GM19438 (cell line): ENCODE results near the gene CNGA2.
"Not testable (repeated sequence)": the region's sequence is repeated elsewhere in the genome, so short reads cannot be mapped to it uniquely, and the experiment has no call there.

Experiments used
- ATAC-seq: cut with Tn5 transposase; IDR thresholded peaks from one replicate; pipeline ENCODE4 v1.9.1; 2021; ENCODE audit warnings: low read depth; ENCODE audit not compliant: unreplicated experiment

The CNGA2 gene

DNA sequence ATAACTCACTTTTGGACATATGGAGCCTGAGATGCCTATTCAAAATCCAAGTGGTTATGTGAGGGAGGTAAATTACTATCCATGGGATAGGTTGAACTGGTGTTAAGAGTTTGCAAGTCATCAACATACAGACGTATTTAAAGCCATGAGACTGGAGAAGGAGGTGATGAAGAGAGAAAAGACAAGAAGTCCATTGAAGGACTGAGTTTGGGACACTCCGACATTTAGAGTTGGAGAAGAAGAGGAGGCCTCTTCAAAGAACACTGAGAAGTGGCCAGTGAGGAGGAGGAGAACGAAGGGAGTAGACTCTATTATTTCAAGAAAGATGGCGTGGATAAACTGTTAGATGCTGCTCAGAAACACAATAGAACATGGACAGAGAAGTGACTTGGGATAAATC is at the start of gene CNGA2:
TSS of gene CNGA2 (plus strand) at position 301 of the 400 bp plus-strand sequence. CDS start 3,738 bp downstream, outside the sequence.
- no peak for ATAC-seq

DNA sequence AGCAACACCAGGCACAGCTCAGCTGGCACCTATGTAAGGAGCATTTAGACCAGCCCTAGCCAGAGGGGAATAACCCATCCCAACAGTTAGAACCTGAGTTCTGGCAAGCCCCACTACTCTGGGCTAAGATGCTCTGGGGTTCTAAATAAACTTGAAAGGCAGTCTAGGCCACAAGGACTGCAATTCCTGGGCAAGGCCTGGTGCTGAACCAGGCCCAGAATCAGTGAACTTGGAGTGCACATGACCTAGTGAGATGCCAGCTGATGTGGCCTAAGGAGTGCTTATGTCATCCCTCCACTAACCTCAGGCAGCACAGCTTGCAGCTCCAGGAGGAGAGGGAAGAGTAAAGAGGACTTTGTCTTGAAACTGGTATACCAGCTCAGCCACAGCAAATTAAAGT is 46.9 kb upstream of the CNGA2 start:
- ATAC-seq: no peak

DNA sequence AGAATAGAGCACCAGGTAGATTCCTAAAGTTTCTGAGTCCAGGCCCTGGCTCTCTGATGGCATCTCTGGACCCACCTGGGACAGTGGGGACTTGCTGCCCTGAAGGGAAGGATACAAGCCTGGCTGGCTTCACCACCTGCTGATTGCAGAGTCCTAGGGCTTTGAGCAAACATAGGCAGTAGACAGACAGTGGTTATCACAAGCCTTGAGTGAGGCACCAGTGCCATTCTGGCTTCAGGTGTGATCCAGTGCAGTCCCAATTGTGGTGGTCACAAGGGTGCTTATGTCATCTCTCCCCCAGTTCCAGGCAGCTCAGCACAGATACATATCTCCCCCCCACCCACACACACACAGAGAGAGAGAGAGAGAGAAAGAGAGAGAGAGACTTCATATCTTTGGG is 45.9 kb upstream of the CNGA2 start:
- no peak for ATAC-seq

DNA sequence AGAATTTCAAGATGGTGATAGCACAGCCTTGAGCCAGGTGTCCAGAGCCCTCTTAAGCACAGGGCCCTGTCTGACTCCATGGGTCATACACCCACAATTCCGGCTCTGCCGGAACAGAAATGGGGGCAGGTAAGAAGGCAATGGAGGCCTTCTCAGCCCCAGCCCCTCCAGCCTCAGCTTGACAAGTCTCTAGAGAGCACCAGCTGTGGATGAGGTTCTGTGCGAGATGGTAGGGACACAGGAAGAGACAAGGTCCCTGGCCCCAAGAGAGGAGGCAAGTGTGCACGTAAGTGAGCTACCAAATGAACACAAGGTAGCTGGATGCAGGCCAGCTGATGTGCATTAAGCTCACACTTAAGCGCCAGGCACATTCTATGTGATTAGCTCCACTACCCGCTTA is 41.7 kb upstream of the CNGA2 start:
- ATAC-seq: no peak

DNA sequence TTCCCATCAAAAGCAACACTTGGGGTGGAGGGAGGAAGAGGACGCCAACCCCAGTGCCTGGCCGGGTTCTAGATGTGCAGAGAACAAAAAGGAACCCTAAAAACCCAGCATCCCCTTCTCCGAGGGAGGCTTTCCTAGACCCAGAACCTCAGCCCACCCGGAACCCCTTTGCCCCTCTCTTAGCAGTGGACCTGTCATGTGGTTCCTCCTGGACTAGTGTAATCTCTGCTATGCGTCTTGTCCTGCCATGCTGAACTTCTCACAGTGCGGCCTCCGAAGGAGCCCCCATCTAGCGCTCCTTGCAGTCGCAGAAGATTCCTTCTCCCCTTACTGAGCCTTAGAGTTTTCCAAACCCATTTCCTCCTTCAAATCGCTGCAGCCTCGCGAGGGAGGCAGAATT is 40.4 kb upstream of the CNGA2 start:
- no peak for ATAC-seq

DNA sequence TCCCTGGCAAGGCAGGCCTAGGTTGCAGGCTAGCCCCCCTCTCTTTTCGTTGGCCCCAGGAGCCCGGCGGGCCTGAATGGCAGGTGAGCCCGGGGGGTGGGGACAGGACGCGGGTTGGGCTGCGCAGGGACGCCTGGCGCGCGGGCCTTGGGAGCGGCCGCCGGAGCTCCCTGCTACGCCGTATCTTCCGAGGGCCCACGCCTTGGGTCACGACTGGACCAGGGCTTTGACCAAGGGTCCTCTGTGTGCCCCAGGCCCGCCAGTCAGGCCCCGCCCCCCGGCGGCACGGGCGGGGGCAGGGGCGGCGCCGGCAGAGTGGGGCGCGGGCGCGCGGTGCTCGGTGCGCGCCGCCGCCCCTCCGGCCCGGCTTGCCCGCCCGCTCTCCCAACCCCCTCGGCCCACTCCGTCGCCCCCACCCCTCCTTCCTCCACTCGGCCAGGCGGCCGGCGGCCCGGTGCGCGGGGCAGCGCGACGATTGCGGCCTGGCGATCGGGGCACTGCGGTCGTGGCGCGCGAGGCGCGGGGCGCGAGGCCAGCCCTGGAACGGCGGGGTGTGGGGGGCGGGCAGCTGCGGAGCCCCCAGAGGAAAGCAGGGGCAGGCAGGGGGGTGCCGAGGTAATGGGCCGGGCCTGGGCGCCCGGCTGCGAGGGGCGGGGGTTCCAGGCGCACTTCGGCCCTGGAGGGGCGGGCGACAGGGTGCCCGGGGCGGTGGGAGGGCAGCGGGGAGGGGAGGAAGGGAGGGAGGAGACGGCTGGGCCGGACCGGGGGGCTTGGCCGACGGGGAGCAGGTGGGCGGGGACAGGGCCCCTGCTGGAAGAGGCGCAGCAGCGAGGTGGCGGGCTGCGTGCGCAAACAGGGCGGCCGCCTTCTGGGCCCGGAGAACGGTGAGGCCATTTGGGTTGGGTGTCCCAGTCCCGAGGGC is 39.6 kb upstream of the CNGA2 start, which contains the start of gene PRRG3:
TSS of gene PRRG3 (plus strand) at position 798 of the 922 bp plus-strand sequence. CDS start 3,357 bp downstream, outside the sequence.
- ATAC-seq: no peak

DNA sequence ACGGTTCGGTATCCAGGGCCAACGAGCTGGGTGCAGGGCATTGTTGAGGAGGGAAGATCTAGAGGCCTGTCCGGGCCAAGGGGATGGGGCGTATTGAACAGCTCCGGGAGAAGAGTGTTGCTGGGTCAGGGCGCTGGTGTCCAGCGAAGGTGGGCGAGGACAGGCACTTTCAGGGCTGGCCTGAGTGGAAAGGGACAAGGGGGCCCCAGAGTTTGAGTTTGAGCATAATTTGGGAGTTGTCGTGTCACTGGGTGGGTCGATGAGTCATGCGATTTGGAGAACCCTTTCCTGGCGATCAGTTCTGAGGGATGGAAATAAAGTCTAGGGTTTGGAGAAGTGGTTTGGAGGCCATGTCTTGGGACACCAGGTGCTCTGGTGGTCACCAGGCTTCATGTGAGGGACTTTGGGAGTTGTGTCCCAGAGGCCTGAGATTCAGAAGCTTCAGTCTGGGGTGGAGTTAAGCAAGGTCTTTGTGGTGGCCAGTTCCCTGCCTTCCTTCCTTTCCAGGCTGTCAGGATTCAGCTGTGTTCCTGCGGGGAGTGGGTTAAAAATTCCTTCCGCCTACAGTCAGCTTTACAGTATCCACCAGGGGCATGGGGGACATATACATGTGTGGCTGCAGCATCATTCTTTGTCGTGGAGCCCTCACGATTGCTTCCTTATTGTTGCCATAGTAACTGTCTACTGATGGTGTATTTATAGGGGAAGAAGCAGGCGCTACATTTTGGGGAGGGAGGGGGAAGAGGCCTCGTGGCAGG is 38.8 kb upstream of the CNGA2 start:
- no peak for ATAC-seq

DNA sequence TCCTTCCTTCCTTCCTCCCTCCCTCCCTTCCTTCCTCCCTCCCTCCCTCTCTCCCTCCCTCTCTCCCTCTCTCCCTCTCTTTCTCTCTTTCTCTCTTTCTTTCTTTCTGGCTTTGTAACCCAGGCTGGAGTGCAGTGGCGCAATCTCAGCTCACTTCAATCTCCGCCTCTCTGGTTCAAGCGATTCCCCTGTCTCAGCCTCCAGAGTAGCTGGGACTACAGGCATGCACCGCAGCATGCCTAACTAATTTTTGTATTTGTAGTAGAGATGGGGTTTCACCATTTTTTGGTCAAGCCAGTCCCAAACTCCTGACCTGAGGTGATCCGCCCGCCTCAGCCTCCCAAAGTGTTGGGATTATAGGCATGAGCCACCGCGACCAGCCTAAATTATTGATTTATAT is 37.5 kb upstream of the CNGA2 start:
- not testable (repeated sequence) for ATAC-seq

DNA sequence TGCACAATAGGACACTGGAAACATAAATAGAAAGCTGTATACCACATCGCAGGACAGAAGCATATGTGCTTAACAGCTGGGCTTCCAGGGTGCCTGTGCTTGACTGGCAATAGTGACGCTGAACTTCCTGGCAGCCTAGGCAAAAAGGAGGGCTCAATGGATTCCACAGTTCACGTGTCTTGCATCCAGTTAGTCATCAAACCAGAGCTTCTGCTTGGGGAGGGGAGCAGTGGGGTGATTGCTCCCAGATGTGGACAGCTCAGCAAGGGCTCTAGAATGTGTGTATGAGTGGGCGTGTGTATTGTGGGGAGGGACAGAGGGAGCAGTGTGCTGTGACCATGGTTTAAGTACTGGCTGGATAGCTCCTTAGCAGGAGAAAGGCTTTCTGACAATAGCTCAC is 37.0 kb upstream of the CNGA2 start:
- no peak for ATAC-seq

DNA sequence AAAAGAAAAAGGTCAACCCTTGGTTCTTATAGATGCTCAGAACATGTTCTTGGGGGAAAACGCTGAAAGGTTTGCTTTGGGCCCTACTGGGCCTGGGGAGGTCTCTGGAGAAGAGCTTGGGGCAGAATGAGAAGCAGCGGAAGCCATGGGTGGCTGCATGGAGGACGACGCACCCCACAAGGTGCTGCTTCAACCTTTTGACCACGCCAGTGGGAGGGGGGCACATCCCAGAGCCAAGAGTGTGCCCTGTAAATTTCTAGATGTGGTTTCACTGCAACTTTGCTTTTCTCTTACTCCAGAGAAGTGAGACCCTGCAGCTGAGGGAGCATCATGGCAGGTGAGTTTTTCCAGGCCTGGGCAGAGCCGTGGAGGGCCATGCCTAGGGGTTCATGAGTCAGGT is 36.1 kb upstream of the CNGA2 start:
- ATAC-seq: no peak

DNA sequence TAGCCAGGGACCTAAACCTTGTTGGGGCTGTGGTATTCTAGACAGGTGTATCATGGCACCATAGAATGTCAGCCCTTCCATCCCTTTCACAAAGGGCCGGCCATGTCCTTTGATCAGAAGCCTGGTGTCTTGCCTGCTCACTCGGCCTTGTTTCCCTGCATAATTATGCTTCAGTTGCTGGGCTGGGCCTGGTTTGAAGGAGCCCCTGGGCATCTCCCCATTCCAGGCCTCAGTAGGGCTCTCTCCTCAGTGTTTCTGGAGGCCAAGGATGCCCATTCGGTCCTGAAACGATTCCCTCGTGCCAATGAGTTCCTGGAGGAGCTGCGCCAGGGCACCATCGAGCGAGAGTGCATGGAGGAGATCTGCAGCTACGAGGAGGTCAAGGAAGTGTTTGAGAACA is 34.8 kb upstream of the CNGA2 start:
- no peak for ATAC-seq

DNA sequence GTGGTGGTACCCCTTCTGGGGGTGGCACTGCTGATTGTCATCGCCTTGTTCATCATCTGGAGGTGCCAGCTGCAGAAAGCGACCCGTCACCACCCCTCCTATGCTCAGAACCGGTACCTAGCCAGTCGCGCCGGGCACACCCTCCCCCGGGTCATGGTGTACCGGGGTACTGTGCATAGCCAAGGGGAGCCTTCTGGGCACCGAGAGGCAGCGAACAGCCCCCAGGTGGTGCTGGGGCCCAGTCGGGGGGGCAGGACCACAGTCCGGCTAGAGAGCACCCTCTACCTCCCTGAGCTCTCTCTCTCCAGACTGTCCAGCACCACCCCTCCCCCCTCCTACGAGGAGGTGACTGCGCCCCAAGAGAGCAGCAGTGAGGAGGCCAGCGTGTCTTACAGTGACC is 34.0 kb upstream of the CNGA2 start:
- ATAC-seq: no peak

DNA sequence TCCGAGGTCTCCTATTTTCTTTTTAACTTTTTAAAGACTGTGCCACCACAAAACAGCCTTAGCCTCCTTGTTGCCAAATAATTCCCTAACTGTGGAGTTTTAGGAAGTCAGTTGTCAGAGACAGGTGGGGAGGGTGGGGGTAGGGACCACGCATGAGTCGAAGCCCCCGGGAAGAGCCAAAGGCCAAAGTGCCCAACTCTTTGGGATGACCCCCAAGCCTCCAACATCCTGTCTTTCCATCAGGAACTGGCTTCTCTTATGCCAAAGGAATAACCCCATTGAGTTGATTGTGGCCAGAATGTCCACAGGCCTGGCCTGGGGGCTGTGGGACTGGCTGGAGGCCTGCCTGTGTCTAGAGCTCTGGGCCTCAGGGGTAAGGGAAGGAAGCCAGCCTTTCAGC is 33.5 kb upstream of the CNGA2 start:
- ATAC-seq: no peak

DNA sequence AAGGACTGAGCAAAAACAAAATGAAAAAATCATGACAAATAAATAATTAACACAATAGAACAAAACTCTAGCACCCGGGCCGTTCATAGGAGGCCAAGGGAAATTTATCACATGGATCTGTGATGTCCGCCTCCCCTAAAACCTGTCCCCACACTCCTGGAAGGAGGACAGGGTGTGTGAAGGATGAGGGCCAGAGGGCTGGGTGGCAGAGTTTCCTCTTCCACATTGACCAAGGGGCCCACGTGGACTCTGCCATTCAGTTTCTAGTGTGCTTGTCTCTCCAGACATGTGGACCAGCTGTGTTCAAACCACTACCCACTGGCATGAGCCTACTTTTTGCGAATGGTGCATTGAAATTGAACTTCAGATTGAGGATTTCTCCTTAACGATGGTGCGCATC is 33.0 kb upstream of the CNGA2 start:
- ATAC-seq: no peak

DNA sequence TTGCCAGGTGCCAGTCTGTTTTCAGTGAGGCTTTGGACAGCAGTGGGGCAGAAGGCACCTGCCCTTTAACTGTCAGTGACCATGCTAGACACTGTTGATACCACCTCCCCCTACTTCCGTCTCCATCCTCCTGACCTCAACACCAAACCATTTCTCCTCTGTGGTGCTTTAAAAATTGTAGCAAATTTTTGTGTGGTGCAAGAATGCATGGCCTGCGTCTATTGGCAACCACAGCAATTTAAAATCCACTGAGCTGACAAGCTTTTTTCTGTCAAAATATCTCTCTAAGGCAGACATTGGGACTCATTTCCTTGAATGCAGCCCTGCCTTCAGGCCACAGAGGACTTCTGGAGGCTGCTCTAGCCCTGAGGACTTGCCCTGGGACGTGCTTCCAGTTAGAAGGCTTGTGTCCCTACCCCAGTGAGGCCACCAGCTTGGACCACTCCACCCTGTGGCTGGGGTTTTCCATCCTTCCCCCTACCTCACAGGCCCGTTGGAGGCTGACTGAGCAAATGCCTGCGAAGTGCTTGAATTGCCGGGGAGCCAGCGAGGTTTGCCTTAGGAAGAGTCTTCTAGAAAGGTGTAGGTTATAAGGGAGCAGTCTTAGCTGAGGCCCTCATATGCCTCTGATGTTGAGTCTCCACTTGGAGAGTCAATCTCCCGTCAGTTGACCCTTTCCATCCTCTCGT is 32.4 kb upstream of the CNGA2 start:
- no peak for ATAC-seq

DNA sequence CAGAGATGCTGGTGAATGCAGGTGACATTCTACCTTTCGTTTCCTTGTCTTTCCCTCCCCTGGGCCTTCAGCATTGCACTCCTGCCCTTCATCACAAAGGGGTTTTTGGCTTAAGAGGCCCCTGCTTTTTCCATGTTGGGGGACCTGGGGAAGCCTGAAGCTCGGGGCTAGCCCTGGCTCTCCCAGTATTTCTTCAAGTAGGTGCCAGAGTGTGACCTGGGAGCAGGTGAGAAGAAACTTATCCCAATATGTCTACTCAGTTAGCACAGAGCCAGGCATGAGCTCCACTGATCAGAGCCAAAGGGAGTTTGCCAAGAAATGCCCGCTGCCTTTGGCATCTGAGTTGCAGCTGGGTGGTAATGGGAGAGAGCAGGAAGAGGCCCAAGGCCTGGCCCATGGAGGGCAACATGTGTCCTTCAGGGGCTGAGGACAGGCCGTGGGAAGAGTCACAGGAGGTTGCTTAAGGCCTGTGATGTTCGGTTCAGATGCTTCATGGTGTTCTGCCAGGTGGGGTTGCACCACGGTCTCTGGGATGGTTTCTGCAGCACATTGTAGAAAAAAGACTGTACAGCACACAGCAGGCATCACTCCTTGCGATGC is 31.7 kb upstream of the CNGA2 start:
- ATAC-seq: no peak

DNA sequence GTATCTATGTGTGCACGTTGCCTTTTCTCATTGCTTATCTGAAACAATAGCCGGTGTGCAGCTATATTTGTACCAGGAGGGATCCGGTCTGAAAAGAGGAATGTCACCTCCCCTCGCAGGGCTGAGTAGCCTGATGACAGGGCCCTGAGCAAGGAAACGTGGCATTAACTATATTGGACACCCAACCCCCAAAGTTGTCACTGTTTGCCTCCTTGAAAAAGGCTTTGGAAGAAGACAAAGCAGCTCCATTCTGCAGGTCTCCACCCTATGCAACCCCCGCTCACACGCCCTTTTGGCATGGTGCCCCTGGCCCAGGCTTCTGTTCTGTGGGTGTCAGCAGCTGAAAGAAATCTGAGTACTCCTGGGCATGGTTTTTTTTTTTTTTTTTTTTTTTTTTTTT is 31.1 kb upstream of the CNGA2 start:
- no peak for ATAC-seq

DNA sequence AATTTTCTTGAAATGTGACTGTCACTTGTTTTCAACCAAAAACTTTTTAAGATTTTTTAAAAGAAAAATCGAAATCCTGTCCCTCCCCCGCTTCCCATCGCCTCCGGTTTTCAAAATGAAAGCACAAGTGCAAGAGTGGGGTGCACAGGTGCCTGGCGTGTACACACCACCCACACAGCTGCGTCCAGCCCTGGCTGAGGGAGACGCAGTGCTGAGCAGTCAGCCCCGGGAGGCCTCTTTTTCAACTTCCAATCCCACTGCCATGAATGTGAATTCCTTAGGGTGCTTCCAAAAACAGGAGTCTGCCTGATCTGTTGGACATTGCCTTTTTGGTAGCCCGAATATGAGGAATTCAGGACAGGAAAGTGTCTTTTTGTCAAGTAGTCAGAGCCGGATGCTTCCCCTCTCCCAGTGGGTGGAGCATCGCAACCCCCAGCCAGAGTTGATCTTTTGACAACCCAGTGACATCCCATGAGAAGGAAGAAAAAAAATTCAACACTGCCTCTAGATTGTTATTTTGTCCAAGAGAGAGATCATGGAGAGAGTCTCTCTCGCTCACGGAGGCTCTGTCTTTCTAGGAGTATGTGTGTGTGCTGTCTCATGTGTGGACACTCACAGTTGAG is 30.4 kb upstream of the CNGA2 start:
- ATAC-seq: no peak

DNA sequence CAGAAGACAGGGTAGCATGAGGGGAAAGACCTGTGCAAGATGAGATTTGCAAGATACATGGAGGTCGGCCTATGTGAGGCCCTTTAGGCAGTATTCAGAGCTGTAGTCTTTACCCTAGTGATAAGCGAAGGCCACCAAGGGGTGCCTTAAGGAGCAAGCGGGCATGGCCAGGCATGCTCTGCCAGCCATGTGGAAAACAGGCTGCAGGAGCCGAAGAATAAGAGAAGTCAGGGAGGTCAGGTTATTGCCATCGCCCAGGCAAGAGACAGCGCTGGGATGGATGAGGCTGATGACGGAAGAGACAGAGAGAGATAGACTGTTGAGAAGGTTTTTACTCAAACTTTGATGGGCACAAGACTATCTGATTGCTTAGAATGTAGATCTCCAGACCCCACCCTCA is 25.7 kb upstream of the CNGA2 start:
- ATAC-seq: no peak

DNA sequence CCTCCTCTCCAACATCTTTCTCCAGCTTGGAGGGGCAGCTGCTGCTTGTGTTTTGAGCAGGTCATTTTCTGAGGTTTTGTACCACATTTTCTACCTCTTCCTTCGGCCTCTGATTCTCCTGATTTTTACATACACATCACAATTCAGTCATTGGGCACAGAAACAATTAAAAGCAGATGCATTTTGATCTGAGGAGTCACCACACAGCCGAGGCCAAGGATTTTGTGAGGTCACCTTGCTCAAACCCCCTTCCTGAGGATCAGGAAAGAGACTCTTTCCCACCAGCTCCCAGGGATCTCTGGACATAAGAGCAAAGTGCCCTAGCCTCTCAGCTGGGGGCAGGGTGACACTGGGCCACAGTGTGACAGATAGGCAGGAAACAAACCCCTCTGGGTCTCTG is 24.1 kb upstream of the CNGA2 start:
- ATAC-seq: no peak
